Endothelial cell of umbilical vein (primary cell): ENCODE data around the gene SDCCAG8. TPM values are rescaled to one million over a fixed set of nuclear protein-coding genes. Genes with fewer than 3 reads are reported as not detected.

Experiments
- BruUV-seq: library from RNA; stranded (reverse); fragments of 400-500 nt; replicated peaks from 2 replicates; lab custom pipeline; 2021; lab: Mats Ljungman, UMichigan
- CTCF ChIA-PET: fragments of 300-600, 350-600 bp; sonication (Branson Sonifier 250); formaldehyde crosslinking; loops from one replicate; lab custom pipeline; 2021; ENCODE audit warnings: antibody characterized with exemption, inconsistent platforms; lab: Charles Lee
- POLR2A ChIA-PET: fragments of 300-600, 350-600 bp; sonication (Branson Sonifier 250); formaldehyde crosslinking; loops from one replicate; lab custom pipeline; 2021; ENCODE audit warnings: antibody characterized with exemption, inconsistent platforms; lab: Charles Lee
- DNase-seq: peaks from one replicate; pipeline ENCODE4 v3.0.0-alpha.2; 2011; ENCODE audit warnings: low read depth, low spot score
- FAIRE-seq: peaks from 2 replicates; lab custom pipeline; 2011; peaks lifted over from hg19 to GRCh38; lab: Jason Lieb, UNC
- H2AFZ ChIP-seq: 2 replicates; pipeline ENCODE4 v1.6.0; 2012; ENCODE audit warnings: low read depth, low read length, control low read depth, inconsistent platforms
- H3K27ac ChIP-seq: 2 replicates; pipeline ENCODE4 v1.5.1; 2011; ENCODE audit warnings: low read depth, mild to moderate bottlenecking, control low read depth, low read length, moderate library complexity; ENCODE audit not compliant: insufficient read depth
- H3K27me3 ChIP-seq, 2 experiments: 2 replicates each; pipeline versions ENCODE4 v1.6.0 to v1.6.1; 2011; ENCODE audit warnings: low read length in 2 of 2, mixed read lengths in 1 of 2; ENCODE audit not compliant: control insufficient read depth in 2 of 2, insufficient read depth in 2 of 2
- H3K36me3 ChIP-seq, 2 experiments: 2 replicates in 1 of 2; 3 replicates in 1 of 2; pipeline ENCODE4 v1.5.1; 2011; ENCODE audit warnings: low read length in 2 of 2, mild to moderate bottlenecking in 1 of 2, moderate library complexity in 1 of 2; ENCODE audit not compliant: control insufficient read depth in 2 of 2, insufficient read depth in 2 of 2; ENCODE audit errors: extremely low read depth in 1 of 2
- H3K4me1 ChIP-seq: 3 replicates; pipeline ENCODE4 v1.5.1; 2011; ENCODE audit warnings: mild to moderate bottlenecking, low read length; ENCODE audit not compliant: control insufficient read depth, insufficient read depth; ENCODE audit errors: extremely low read depth
- H3K4me2 ChIP-seq: 2 replicates; pipeline ENCODE4 v1.6.1; 2011; ENCODE audit warnings: low read length, control low read depth, mixed read lengths; ENCODE audit not compliant: insufficient read depth
- H3K4me3 ChIP-seq, 3 experiments: fragments of 200-600 bp in 1 of 3; sonication (generic), shearing (Covaris generic) in 1 of 3; replicated peaks in 1 of 3; 2 replicates each; pipeline ENCODE4 v1.5.1; 2011 to 2016; ENCODE audit warnings: control low read depth in 3 of 3, low read length in 3 of 3, mild to moderate bottlenecking in 2 of 3, inconsistent platforms in 1 of 3, low read depth in 1 of 3, moderate library complexity in 1 of 3; ENCODE audit not compliant: insufficient read depth in 1 of 3
- H3K79me2 ChIP-seq: 2 replicates; pipeline ENCODE4 v1.6.0; 2012; ENCODE audit warnings: low read length, inconsistent platforms; ENCODE audit not compliant: control insufficient read depth, insufficient read depth
- H3K9ac ChIP-seq: replicated peaks from 2 replicates; pipeline ENCODE3; 2011; ENCODE audit warnings: low read length, control low read depth; ENCODE audit not compliant: insufficient read depth; ENCODE audit errors: extremely low read depth
- H3K9me1 ChIP-seq: replicated peaks from 3 replicates; pipeline ENCODE4 v1.6.0; 2011; ENCODE audit warnings: mild to moderate bottlenecking, low read length; ENCODE audit not compliant: control insufficient read depth, insufficient read depth; ENCODE audit errors: extremely low read depth
- H3K9me3 ChIP-seq: replicated peaks from 2 replicates; pipeline ENCODE4 v1.5.1; 2012; ENCODE audit warnings: low read length, inconsistent platforms; ENCODE audit not compliant: control insufficient read depth, insufficient read depth
- H4K20me1 ChIP-seq: replicated peaks from 2 replicates; pipeline ENCODE3; 2011; ENCODE audit warnings: mild to moderate bottlenecking, low read length; ENCODE audit not compliant: control insufficient read depth, insufficient read depth; ENCODE audit errors: extremely low read depth
- EZH2 ChIP-seq: IDR thresholded peaks from 2 replicates; pipeline ENCODE4 v1.6.1; 2012; ENCODE audit warnings: borderline replicate concordance, low read depth, mild to moderate bottlenecking, moderate library complexity, low read length, inconsistent platforms; ENCODE audit not compliant: severe bottlenecking
- FOS ChIP-seq: IDR thresholded peaks from 2 replicates; pipeline ENCODE4 v1.6.1; 2011; ENCODE audit warnings: mild to moderate bottlenecking, low read length, moderate library complexity, borderline replicate concordance; ENCODE audit not compliant: insufficient read depth
- GATA2 ChIP-seq: IDR thresholded peaks from 2 replicates; pipeline ENCODE4 v1.7.0; 2011; ENCODE audit warnings: low read depth, mild to moderate bottlenecking, moderate library complexity, mixed read lengths, low read length; ENCODE audit not compliant: insufficient read length, insufficient read depth
- JUN ChIP-seq: IDR thresholded peaks from 2 replicates; pipeline ENCODE4 v1.6.1; 2011; ENCODE audit warnings: borderline replicate concordance, low read depth; ENCODE audit not compliant: insufficient read length, insufficient read depth
- MAX ChIP-seq: IDR thresholded peaks from 2 replicates; pipeline ENCODE4 v1.6.1; 2011; ENCODE audit not compliant: insufficient read depth, insufficient read length
- MYC ChIP-seq: IDR thresholded peaks from one replicate; pipeline ENCODE4 v1.6.1; 2011; ENCODE audit warnings: mild to moderate bottlenecking, low read depth, low read length
- POLR2A ChIP-seq: IDR thresholded peaks from 2 replicates; pipeline ENCODE4 v1.6.1; 2012; ENCODE audit warnings: low read depth, mild to moderate bottlenecking, control low read depth, low read length
- POLR2AphosphoS5 ChIP-seq: IDR thresholded peaks from 2 replicates; pipeline ENCODE4 v1.6.1; 2012; ENCODE audit warnings: low read depth, mild to moderate bottlenecking, control low read depth, low read length, moderate library complexity; ENCODE audit not compliant: insufficient read depth
- dilution Hi-C: fragments of 300-500 bp; cut with MboI; formaldehyde crosslinking; loops from one replicate; pipeline ENCODE4 v1.15.0; 2019; ENCODE audit warnings: low sequenced_read_pairs; ENCODE audit not compliant: extremely low pct_ligation_motif_present
- intact Hi-C: fragments of 100-400 bp; cut with micrococcal nuclease; formaldehyde crosslinking; loops from one replicate; pipeline ENCODE4 v1.10.0; 2022
- polyA plus RNA-seq, 4 experiments: library from polyadenylated mRNA; depleted of rRNA in 3 of 4; stranded (reverse) in 3 of 4; unstranded in 1 of 4; fragments of >200 nt; gene quantifications; 2 replicates each; pipeline versions ENCODE4 v1.2.1 to v1.2.3, GENCODE V29; 2011 to 2012; ENCODE audit warnings: missing spikeins in 1 of 4
- total RNA-seq: library from RNA; stranded (reverse); gene quantifications from 2 replicates; pipeline ENCODE4 v1.2.3, GENCODE V29; 2021
- TF ChIP-seq, protein P1 (sequence below), 2 donors: IDR thresholded peaks; 1 replicate in 1 of 2; 2 replicates in 1 of 2; pipeline ENCODE4 v1.5.1; 2011; ENCODE audit warnings: low read length in 2 of 2, mild to moderate bottlenecking in 2 of 2, moderate library complexity in 2 of 2, control low read depth in 1 of 2, inconsistent platforms in 1 of 2, low read depth in 1 of 2; ENCODE audit not compliant: insufficient read depth in 1 of 2; ENCODE audit errors: extremely low read depth in 1 of 2

The SDCCAG8 gene
- total and polyA plus RNA-seq, 2 donors (not counting 3 experiments of a cell fraction or from before 2014, with no cell fraction given): 14.6 to 25.7 TPM

GRCh38 chr1:243266231-243266630 is 10.4 kb downstream of the SDCCAG8 start:
- Histone ChIP-seq H3K36me3 (no peaks in the 10 kb centered on the region), H3K4me1 (peaks cover 77% of the 10 kb centered on the region), H3K9me1 (no peaks in the 10 kb centered on the region), H3K9ac (no peak overlapping the region), H3K4me3 (no peak overlapping the region), H3K9me3 (no peaks in the 10 kb centered on the region), H2AFZ (no peak overlapping the region), H4K20me1 (no peaks in the 10 kb centered on the region), H3K27ac (peak overlapping the region; percentile 39), H3K79me2 (peaks cover 46% of the 10 kb centered on the region), H3K27me3 (no peaks in the 10 kb centered on the region), H3K4me2 (no peak overlapping the region)
- FAIRE-seq: no peak
- intact Hi-C loops: no loop called here
- BruUV-seq: no TSS peak
- DNase-seq: no peak
- dilution Hi-C loops: no loop called here
- CTCF ChIA-PET: no interaction called here
- TF ChIP-seq GATA2 (no peak), JUN (no peak), POLR2AphosphoS5 (no peak), MAX (no peak), POLR2A (no peak), EZH2 (no peak), MYC (no peak), FOS (no peak)
- TF ChIP-seq, protein P1, sequence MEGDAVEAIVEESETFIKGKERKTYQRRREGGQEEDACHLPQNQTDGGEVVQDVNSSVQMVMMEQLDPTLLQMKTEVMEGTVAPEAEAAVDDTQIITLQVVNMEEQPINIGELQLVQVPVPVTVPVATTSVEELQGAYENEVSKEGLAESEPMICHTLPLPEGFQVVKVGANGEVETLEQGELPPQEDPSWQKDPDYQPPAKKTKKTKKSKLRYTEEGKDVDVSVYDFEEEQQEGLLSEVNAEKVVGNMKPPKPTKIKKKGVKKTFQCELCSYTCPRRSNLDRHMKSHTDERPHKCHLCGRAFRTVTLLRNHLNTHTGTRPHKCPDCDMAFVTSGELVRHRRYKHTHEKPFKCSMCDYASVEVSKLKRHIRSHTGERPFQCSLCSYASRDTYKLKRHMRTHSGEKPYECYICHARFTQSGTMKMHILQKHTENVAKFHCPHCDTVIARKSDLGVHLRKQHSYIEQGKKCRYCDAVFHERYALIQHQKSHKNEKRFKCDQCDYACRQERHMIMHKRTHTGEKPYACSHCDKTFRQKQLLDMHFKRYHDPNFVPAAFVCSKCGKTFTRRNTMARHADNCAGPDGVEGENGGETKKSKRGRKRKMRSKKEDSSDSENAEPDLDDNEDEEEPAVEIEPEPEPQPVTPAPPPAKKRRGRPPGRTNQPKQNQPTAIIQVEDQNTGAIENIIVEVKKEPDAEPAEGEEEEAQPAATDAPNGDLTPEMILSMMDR (IDR thresholded peaks at IDR 0.05; ENCODE audit: extremely low read depth in 1 of 2, insufficient read depth in 1 of 2, low read depth in 1 of 2, low read length in 2 of 2): no peak
- POLR2A ChIA-PET: no interaction called here
